ENCODE measurements around the gene COX6B2.

COX6B2 gene

GRCh38 chr19:55310498-55310897, 44.0 kb downstream of the COX6B2 start:
- no peak for DNase-seq

GRCh38 chr19:55309448-55309847, 45.1 kb downstream of the COX6B2 start:
- DNase-seq: no peak

GRCh38 chr19:55308281-55308680, 46.2 kb downstream of the COX6B2 start:
- no peak for DNase-seq

GRCh38 chr19:55306712-55307111, 47.8 kb downstream of the COX6B2 start:
- DNase-seq: no peak

DNA sequence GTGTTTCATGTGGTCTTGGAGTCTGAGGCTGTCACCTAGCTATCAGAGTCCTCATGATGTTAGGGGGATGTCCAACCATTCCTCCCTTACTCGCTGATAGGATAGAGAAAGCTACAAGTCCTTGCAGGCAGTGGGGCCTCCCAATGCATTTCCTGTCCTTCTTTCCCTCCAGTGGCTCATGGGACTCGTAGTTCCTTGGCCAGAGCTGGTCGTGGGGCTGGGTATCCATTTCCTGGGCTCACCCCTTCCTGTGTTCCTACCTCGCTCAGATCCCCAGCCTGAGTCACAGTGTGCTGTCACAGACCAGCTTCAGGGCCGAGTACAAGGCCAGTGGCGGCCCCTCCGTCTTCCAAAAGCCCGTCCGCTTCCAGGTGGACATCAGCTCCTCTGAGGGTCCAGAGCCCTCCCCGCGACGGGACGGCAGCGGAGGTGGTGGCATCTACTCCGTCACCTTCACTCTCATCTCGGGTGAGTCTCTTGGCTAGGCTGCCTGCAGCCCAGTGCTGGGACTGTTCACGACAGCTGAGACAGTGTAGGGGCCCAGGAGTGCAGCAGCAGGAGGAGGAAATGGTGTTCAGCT, 48.4 kb downstream of the COX6B2 start:
- no peak for DNase-seq

GRCh38 chr19:55305491-55305890, 49.0 kb downstream of the COX6B2 start:
- no peak for DNase-seq

GRCh38 chr19:55304980-55305379, 49.5 kb downstream of the COX6B2 start:
- DNase-seq: no peak

GRCh38 chr19:55304279-55304978, 50.1 kb downstream of the COX6B2 start:
- DNase-seq: no peak

- DNase-seq: no peak
Observed at GRCh38 chr19:55303477-55303876, 51.0 kb downstream of the COX6B2 start.

GRCh38 chr19:55302318-55302703, 52.2 kb downstream of the COX6B2 start:
- no peak for DNase-seq

DNA sequence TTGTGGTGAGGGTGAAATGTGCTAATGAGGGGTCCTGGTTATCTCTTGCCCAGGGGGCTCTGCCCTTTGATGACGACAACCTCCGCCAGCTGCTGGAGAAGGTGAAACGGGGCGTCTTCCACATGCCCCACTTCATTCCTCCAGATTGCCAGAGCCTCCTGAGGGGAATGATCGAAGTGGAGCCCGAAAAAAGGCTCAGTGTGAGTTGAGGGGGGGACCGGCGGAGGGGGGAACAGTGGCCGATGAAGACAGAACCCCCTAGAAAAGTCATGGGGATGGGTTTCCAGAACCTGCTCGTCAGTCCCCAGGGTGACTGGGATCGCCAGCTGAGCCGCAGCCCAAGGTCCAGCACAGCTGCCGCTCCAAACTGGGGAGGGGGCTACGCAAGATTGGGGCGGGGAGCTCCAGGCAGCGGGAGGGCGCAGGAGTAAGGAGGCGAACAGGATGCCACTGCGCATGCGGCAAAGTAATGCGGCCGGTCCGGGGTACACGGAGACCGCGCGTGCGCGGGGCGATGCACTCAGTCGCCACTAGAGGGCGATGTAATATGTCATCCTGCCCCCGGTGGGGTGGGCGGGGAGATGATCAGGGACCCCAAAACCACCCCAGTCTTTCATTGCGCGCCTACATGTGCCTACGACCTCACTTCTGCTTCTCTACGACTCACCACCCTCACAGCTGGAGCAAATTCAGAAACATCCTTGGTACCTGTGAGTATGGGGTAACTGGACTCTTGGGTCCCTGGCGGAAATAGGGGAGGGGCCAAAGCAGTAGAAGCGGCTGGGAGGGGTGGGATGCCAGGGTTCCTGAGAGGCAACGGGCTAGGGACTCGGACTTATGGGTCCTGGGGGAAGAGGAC, 52.8 kb downstream of the COX6B2 start:
- peak; percentile 93 for DNase-seq

DNA sequence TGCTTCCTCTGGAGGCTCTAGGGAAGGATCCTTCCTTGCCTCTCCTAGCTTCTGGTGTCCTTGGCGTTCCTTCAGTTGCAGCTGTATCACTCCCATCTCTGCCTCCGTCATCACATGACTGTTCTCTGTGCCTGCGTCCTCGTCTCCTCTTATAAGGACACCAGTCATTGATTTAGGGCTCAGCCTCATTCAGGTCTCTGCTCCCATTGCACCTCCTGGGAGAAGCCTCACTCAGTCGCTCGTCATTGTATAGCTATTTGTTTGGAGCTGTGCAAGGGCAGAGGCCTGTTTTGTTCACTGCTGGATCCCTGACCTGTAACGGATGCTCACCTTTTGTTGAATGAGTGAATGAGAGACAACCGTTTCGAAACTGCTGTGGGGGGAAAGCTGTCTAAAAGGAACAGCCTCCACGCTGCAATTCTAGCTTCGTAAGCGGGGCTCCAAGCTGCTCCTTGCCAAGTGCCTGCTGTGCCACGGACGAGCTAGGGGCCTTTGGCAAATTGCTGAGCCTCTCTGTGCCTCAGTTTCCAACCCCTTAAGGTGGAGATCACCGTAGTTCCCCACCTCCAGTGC, 53.5 kb downstream of the COX6B2 start:
- DNase-seq: no peak

DNA sequence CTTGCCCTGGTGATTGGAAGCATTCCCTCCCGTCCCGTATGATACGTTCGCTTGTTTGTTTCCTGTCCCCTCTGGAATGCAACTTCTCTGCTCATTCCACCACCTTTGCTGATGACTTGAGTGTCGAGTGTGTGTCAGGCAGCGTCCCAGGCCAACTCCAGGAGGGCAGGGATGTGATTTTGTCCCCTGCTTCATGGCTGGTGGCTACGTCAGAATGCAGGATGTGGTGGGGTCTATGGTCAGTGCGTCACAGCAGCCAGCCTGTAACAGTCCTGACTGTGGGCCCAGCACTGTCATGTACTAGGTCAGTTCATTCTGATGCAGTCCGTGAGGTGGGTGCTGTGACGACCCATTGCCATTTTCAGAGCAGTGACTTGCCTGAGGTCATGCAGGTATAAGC, 54.5 kb downstream of the COX6B2 start:
- no peak for DNase-seq
